OCI-LY3 (cell line): ENCODE results near the gene BEST1.

Experiments
- CTCF ChIP-seq: fragments of 200-600, 300-600 bp; sonication (generic); IDR thresholded peaks from 2 replicates; pipeline ENCODE4 v1.5.1; 2014; ENCODE audit warnings: antibody characterized with exemption, low read length, low read depth
- EZH2phosphoT487 ChIP-seq: fragments of 200-600 bp; shearing (Covaris generic); IDR thresholded peaks from 2 replicates; pipeline ENCODE4 v1.6.1; 2018; ENCODE audit warnings: antibody characterized with exemption, mixed run types, low read depth

- TF ChIP-seq CTCF: no peak
- no peak for TF ChIP-seq EZH2phosphoT487
Observed at GRCh38 chr11:61902313-61902712, 47.8 kb upstream of the BEST1 start.
